ENCODE data around the gene LMBR1L. TPM values are rescaled to one million over a fixed set of nuclear protein-coding genes. Genes with fewer than 3 reads are reported as not detected.

Gene LMBR1L
- total RNA-seq, 2 donors from 2014 or later, result 37.7 to 40.8 TPM

Other genes starting within 250 kb of the LMBR1L start
- under 1 TPM; 0.29 to 0.32 TPM for gene RND1, start 245.0 kb downstream of the LMBR1L start, total RNA-seq
- 10 to 100 TPM; 26.9 to 34.2 TPM for gene FKBP11, start 185.4 kb downstream of the LMBR1L start, total RNA-seq
- 100 to 1,000 TPM; 127 to 130 TPM for gene ARF3, start 153.4 kb downstream of the LMBR1L start, total RNA-seq
- 1 to 10 TPM in 1 of 2 donors, under 1 TPM in 1; 0.33 to 4.0 TPM for gene WNT10B, start 139.1 kb downstream of the LMBR1L start, total RNA-seq
- not detected for gene WNT1, start 132.5 kb downstream of the LMBR1L start, total RNA-seq
- not detected for gene DDN, start 111.5 kb downstream of the LMBR1L start, total RNA-seq
- 10 to 100 TPM; 52.2 to 57.3 TPM for gene PRKAG1, start 92.1 kb downstream of the LMBR1L start, total RNA-seq
- gene KMT2D, start 50.1 kb downstream of the LMBR1L start, total RNA-seq, result 10 to 100 TPM; 59.5 to 63.3 TPM
- under 1 TPM in 1 of 2 donors, not detected in 1; 0.38 TPM for gene RHEBL1, start 40.9 kb downstream of the LMBR1L start, total RNA-seq
- gene DHH, start 16.0 kb downstream of the LMBR1L start, total RNA-seq, result 1 to 10 TPM in 1 of 2 donors, under 1 TPM in 1; 0.93 to 2.7 TPM
- 100 to 1,000 TPM; 763 to 783 TPM for gene TUBA1B, start 20.5 kb upstream of the LMBR1L start, total RNA-seq
- gene TUBA1A, start 78.2 kb upstream of the LMBR1L start, total RNA-seq, result 100 to 1,000 TPM; 240 to 247 TPM
- gene TUBA1C, start 154.2 kb upstream of the LMBR1L start, total RNA-seq, result 100 to 1,000 TPM; 172 to 219 TPM
- gene PRPH, start 184.3 kb upstream of the LMBR1L start, total RNA-seq, result under 1 TPM; 0.32 to 0.67 TPM
- under 1 TPM; 0.10 to 0.60 TPM for gene TROAP, start 212.4 kb upstream of the LMBR1L start, total RNA-seq
- not detected for gene C1QL4, start 226.3 kb upstream of the LMBR1L start, total RNA-seq
- gene DNAJC22, start 236.0 kb upstream of the LMBR1L start, total RNA-seq, result under 1 TPM in 1 of 2 donors, not detected in 1; 0.05 TPM